T-cell (primary cell): ENCODE measurements around the gene SMAD1. TPM values are rescaled to one million over a fixed set of nuclear protein-coding genes. Genes with fewer than 3 reads are reported as not detected.

Experiments
- ATAC-seq, 4 experiments: fragments of 200-7000 bp in 3 of 4; fragments of 150-1000 bp in 1 of 4; cut with Tn5 transposase; replicated peaks in 1 of 4; 1 replicate in 3 of 4; 2 replicates in 1 of 4; pipeline ENCODE4 v1.10.0; 2021; ENCODE audit warnings: moderate library complexity in 3 of 4, mild to moderate bottlenecking in 2 of 4, moderate number of reproducible peaks in 1 of 4
- CTCF ChIA-PET, 2 donors: fragments of 300-600 bp; sonication (Branson Sonifier 250); formaldehyde crosslinking; loops; one replicate each; lab custom pipeline; 2022; ENCODE audit warnings: antibody characterized with exemption in 2 of 2; lab: Charles Lee
- POLR2A ChIA-PET, 2 donors: fragments of 300-600 bp; sonication (Branson Sonifier 250); formaldehyde crosslinking; loops; one replicate each; lab custom pipeline; 2022; ENCODE audit warnings: antibody characterized with exemption in 2 of 2; lab: Charles Lee
- DNase-seq, 35 experiments: peaks; one replicate each; pipeline versions ENCODE4 v3.0.0 to v3.0.0-alpha.2; 2013 to 2023
- H3K27ac ChIP-seq: one replicate; pipeline ENCODE4 v1.5.1; 2013; ENCODE audit warnings: low read length
- H3K27me3 ChIP-seq, 2 experiments: replicated peaks in 1 of 2; 1 replicate in 1 of 2; 2 replicates in 1 of 2; pipeline versions ENCODE4 v1.6.1 to v1.7.0; 2013; ENCODE audit warnings: low read length in 1 of 2, mixed read lengths in 1 of 2; ENCODE audit not compliant: control insufficient read depth in 2 of 2, insufficient read depth in 2 of 2; ENCODE audit errors: extremely low read depth in 1 of 2
- H3K36me3 ChIP-seq, 2 donors: 1 replicate in 1 of 2; 2 replicates in 1 of 2; pipeline versions ENCODE4 v1.6.1 to v1.7.0; 2013; ENCODE audit warnings: low read length in 1 of 2; ENCODE audit not compliant: control insufficient read depth in 2 of 2, insufficient read depth in 1 of 2; ENCODE audit errors: extremely low read depth in 1 of 2
- H3K4me1 ChIP-seq, 2 experiments: 1 replicate in 1 of 2; 2 replicates in 1 of 2; pipeline versions ENCODE4 v1.6.1 to v1.7.0; 2013; ENCODE audit warnings: low read length in 2 of 2, mixed read lengths in 1 of 2; ENCODE audit not compliant: insufficient read depth in 2 of 2, control insufficient read depth in 1 of 2; ENCODE audit errors: extremely low read depth in 1 of 2
- H3K4me3 ChIP-seq, 2 donors: 1 replicate in 1 of 2; 2 replicates in 1 of 2; pipeline versions ENCODE4 v1.5.1 to v1.7.0; 2013; ENCODE audit warnings: mild to moderate bottlenecking in 2 of 2, low read length in 1 of 2, moderate library complexity in 1 of 2; ENCODE audit not compliant: control insufficient read depth in 1 of 2; ENCODE audit errors: extremely low read depth in 1 of 2
- H3K9me3 ChIP-seq: 2 replicates; pipeline ENCODE4 v1.7.0; 2013
- H3K27ac Mint-ChIP-seq, 2 donors: one replicate each; pipeline ENCODE4 v1.8.0; 2020 to 2021; ENCODE audit warnings: mild to moderate bottlenecking in 2 of 2, mixed read lengths in 2 of 2
- H3K27me3 Mint-ChIP-seq, 2 donors: one replicate each; pipeline ENCODE4 v1.8.0; 2021 to 2022; ENCODE audit warnings: mixed read lengths in 2 of 2
- H3K36me3 Mint-ChIP-seq: one replicate; pipeline ENCODE4 v1.8.0; 2021; ENCODE audit warnings: mixed read lengths
- H3K4me1 Mint-ChIP-seq, 3 donors: one replicate each; pipeline ENCODE4 v1.8.0; 2020 to 2022; ENCODE audit warnings: mixed read lengths in 3 of 3, mild to moderate bottlenecking in 1 of 3
- H3K4me3 Mint-ChIP-seq, 3 donors: one replicate each; pipeline ENCODE4 v1.8.0; 2020 to 2022; ENCODE audit warnings: mild to moderate bottlenecking in 3 of 3, mixed read lengths in 3 of 3, moderate library complexity in 3 of 3
- H3K9me3 Mint-ChIP-seq, 3 donors: one replicate each; pipeline ENCODE4 v1.8.0; 2020 to 2022; ENCODE audit warnings: mixed read lengths in 3 of 3
- WGBS: methylation state at CpG from one replicate; pipeline ENCODE4 v1.1.5; 2013; ENCODE audit warnings: missing lambda C conversion rate; ENCODE audit not compliant: insufficient coverage; 5-methylcytosine and 5-hydroxymethylcytosine counted together
- total RNA-seq, 35 experiments: library from RNA in 6 of 35; stranded (reverse) in 6 of 35; fragments of 120-200 nt in 1 of 35; gene quantifications; one replicate each; pipeline versions ENCODE4 v1.2.1 to v1.2.4 and lab custom pipeline; 2013 to 2026

SMAD1 gene
- total RNA-seq, 5 donors from 2014 or later (not counting 1 experiment from before 2014, with no cell fraction given): 1.0 to 8.7 (median 1.5) TPM

DNA sequence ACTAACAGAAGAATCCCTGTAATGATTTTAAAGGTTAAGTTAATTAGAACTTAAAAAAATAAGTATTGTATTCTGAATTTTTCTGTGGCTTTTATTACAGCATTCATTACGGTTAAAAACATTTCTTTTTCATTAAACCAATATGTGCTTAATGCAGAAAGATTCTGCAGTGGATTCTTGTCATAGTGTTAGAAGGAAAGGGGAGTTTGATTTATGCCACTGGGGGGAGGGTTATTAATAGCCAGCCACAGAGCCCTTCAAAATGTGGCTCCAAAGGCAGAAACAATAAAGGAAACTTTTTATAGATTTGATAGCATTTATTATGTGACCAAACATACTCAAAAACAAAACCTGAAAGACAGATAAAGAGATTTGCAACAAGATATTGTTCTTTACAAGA lies 9.1 kb downstream of the SMAD1 start:
- no peaks in the 10 kb centered on the region for H3K36me3 ChIP-seq
- H3K9me3 ChIP-seq: no peaks in the 10 kb centered on the region
- Mint-ChIP-seq H3K27ac (no peak overlapping the region), H3K9me3 (no peaks in the 10 kb centered on the region), H3K27me3 (peaks cover 0 to 10% of the 10 kb centered on the region in 2 donors), H3K36me3 (no peaks in the 10 kb centered on the region), H3K4me1 (peaks cover 0 to 3% (median 0%) of the 10 kb centered on the region in 3 donors), H3K4me3 (no peak overlapping the region)
- CTCF ChIA-PET: no interaction called here
- DNase-seq (no peak), ATAC-seq (no peak)
- H3K27ac ChIP-seq: no peak overlapping the region
- H3K4me3 ChIP-seq: no peak overlapping the region
- H3K4me1 ChIP-seq: peaks cover 0 to 5% of the 10 kb centered on the region in 2 experiments
- no CpG with 5 or more reads among the region's 1 CpG for WGBS
- POLR2A ChIA-PET: no interaction called here
- peaks cover 0 to 2% of the 10 kb centered on the region in 2 experiments for H3K27me3 ChIP-seq

DNA sequence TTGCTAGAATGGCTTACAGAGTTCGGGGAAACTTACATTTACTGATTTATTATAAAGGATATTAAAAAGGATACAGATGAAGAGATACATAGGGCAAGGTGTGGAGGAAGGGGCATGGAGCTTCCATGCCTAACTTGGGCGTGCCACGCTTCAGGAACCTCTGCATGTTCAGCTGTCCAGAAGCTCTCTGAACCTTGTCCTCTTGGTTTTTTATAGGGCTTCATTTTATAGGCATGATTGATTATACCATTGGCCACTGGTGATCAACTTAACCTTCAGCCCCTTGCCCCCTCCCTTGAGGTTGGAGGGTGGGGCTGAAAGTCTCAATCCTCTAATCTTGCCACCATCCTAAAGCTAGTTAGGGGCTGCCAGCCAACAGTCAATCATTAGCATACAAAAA lies 10.7 kb downstream of the SMAD1 start:
- Histone ChIP-seq H3K9me3 (no peaks in the 10 kb centered on the region), H3K4me3 (no peak overlapping the region), H3K27me3 (peaks cover 0 to 2% of the 10 kb centered on the region in 2 experiments), H3K27ac (no peak overlapping the region), H3K36me3 (no peaks in the 10 kb centered on the region), H3K4me1 (peaks cover 0 to 5% of the 10 kb centered on the region in 2 experiments)
- no CpG with 5 or more reads among the region's 3 CpGs for WGBS
- H3K9me3 Mint-ChIP-seq: no peaks in the 10 kb centered on the region
- H3K27ac Mint-ChIP-seq: no peak overlapping the region
- H3K36me3 Mint-ChIP-seq: no peaks in the 10 kb centered on the region
- ATAC-seq (no peak), DNase-seq (no peak)
- H3K4me3 Mint-ChIP-seq: no peak overlapping the region
- H3K4me1 Mint-ChIP-seq: peaks cover 0 to 3% (median 0%) of the 10 kb centered on the region in 3 donors
- H3K27me3 Mint-ChIP-seq: no peaks in the 10 kb centered on the region
- POLR2A ChIA-PET: no interaction called here
- CTCF ChIA-PET: interaction anchor here in 1 of 2 donors (0.6 kb wide), 1 partner anchor 65 kb away, joined by 4 read pairs; no protein-coding TSS in a partner anchor

DNA sequence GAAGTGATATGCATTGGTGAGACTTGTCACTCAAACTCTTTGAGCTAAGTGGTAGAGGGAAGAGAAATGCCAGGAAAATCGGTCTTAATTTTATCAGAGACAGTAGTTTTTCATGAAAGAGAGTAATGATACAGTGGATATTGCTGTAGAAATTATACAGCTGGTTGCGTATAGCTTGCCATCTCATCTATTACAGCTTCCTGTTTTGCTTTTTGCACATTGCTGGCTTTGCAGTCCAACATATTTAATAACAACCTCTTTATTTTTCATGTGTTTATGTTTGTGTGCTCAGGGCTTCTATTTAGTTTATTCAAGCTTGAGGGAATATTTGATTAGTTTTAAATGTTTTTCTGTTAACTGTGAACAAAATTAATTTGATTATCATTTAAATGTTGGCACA lies 11.5 kb downstream of the SMAD1 start:
- H3K4me1 Mint-ChIP-seq: no peaks in the 10 kb centered on the region
- Histone ChIP-seq H3K36me3 (no peaks in the 10 kb centered on the region), H3K9me3 (no peaks in the 10 kb centered on the region), H3K4me1 (peaks cover 0 to 1% of the 10 kb centered on the region in 2 experiments), H3K4me3 (no peak overlapping the region), H3K27ac (no peak overlapping the region), H3K27me3 (peaks cover 0 to 2% of the 10 kb centered on the region in 2 experiments)
- CTCF ChIA-PET: no interaction called here
- POLR2A ChIA-PET: no interaction called here
- no peaks in the 10 kb centered on the region for H3K27me3 Mint-ChIP-seq
- no peaks in the 10 kb centered on the region for H3K36me3 Mint-ChIP-seq
- WGBS: no CpG with 5 or more reads among the region's 2 CpGs
- no peak overlapping the region for H3K27ac Mint-ChIP-seq
- no peaks in the 10 kb centered on the region for H3K9me3 Mint-ChIP-seq
- no peak for DNase-seq
- no peak for ATAC-seq
- no peak overlapping the region for H3K4me3 Mint-ChIP-seq

DNA sequence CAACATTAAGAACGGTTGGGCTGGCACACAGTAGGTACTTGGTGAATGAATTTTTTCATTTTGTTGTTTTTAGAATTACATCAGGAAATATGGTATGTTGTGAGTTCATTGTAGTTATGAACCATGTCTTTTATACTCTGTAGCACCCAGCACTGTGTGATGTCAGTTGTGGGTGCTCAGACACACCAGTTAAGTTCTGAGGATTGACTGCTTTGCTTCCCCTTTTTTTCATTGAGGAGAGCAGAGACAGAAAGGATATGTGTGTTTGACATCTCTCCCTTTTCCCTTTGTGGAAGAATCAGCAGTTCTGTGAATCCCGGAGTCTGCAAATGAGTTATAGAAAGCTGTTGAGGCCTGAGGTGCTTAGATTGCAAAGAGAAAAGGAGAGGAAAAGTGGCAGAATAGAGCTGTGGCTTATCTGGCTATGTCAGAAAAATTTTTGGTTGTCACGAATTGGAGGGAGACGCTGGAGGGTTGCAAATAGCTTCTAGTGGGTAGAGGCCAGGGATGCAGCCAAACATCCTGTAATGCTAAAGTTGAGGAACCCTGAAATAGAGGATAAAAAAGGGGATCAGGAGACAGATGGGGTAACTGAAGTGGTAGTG lies 13.1 kb downstream of the SMAD1 start:
- no peak overlapping the region for H3K27ac ChIP-seq
- WGBS: 100% methylated on average over 2 of the region's 4 CpGs
- DNase-seq (no peak), ATAC-seq (no peak)
- H3K27me3 ChIP-seq: no peaks in the 10 kb centered on the region
- H3K36me3 Mint-ChIP-seq: no peaks in the 10 kb centered on the region
- no peaks in the 10 kb centered on the region for H3K9me3 Mint-ChIP-seq
- no peak overlapping the region for H3K4me3 Mint-ChIP-seq
- no peak overlapping the region for H3K4me3 ChIP-seq
- no peaks in the 10 kb centered on the region for H3K27me3 Mint-ChIP-seq
- H3K27ac Mint-ChIP-seq: no peak overlapping the region
- no peaks in the 10 kb centered on the region for H3K9me3 ChIP-seq
- no peaks in the 10 kb centered on the region for H3K4me1 ChIP-seq
- H3K36me3 ChIP-seq: no peaks in the 10 kb centered on the region
- CTCF ChIA-PET: interaction anchor here in 1 of 2 donors (0.6 kb wide), 1 partner anchor 26 kb away, joined by 3 read pairs; no protein-coding TSS in a partner anchor
- POLR2A ChIA-PET: interaction anchor here in 1 of 2 donors (0.7 kb wide), 1 partner anchor 1989 kb away, joined by 6 read pairs; no protein-coding TSS in a partner anchor
- H3K4me1 Mint-ChIP-seq: no peaks in the 10 kb centered on the region

DNA sequence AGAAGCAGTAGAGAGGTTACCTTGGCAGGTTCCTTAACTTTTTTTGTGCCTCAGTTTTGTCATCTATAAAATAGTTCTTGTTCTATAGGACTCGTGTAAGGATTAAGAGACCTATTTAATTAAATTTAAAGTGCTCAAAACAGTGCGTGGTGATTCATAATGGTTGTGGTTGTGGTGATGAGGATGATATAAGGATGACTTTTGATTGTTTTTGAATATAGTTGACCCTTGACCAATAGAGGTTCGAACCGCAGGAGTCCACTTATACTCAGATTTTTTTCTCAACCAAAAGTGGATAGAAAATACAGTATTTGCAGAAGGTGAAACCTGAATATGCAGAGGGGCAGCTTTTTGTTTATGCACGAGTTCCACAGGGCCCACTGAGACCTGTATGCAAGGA lies 14.6 kb downstream of the SMAD1 start:
- POLR2A ChIA-PET: no interaction called here
- H3K4me1 Mint-ChIP-seq: no peaks in the 10 kb centered on the region
- H3K36me3 Mint-ChIP-seq: no peaks in the 10 kb centered on the region
- ATAC-seq: no peak
- H3K9me3 Mint-ChIP-seq: no peaks in the 10 kb centered on the region
- CTCF ChIA-PET: no interaction called here
- Histone ChIP-seq H3K4me3 (no peak overlapping the region), H3K9me3 (no peaks in the 10 kb centered on the region), H3K4me1 (peaks cover 0 to 3% of the 10 kb centered on the region in 2 experiments), H3K36me3 (no peaks in the 10 kb centered on the region), H3K27ac (no peak overlapping the region), H3K27me3 (no peaks in the 10 kb centered on the region)
- H3K27ac Mint-ChIP-seq: no peak overlapping the region
- 67% methylated on average over 1 of the region's 5 CpGs for WGBS
- H3K4me3 Mint-ChIP-seq: no peak overlapping the region
- DNase-seq: no peak
- peaks cover 0 to 7% of the 10 kb centered on the region in 2 donors for H3K27me3 Mint-ChIP-seq

DNA sequence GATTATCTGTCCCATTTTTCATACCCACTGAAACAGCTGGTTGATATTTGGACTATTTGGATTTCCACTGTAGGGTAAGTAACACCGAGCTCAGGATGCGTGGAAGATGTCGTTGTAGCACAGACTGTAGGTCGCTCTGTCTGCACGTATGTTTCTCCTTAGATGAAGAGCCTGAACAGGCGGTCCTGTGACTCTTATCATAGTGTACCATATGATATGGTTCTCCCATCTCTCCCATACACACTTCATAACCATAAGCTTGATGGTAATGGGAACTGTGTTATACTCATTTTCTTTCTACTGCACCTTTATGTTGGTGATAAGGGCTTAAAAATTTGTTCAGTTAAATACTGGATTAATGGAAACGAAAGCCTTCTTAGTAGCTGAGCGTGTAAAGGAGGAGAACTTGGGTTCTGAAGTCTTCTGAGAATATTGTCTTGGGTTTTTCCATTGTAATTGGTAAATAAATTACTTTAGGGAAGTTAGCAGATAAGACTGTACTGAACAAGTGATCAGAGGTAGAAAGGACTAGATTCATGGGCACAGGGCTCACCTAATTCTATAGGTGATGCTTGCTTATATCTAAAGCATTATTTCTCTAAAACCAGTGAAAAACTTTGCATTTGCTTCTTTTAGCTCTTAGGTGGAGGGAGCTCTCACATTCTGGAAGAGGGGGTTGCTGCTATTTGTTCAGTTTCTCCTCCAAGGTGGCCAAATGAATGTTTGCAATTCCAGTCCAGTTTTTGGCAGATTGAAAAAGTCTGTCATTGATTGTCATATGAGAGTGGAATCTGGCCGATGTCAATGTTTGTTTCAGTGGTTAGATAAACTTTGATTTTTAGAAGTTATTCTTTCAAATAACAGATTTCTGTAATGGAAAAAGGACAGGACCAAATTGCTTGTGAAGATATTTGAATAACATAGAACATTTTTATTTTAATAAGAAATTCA lies 15.8 kb downstream of the SMAD1 start:
- no peaks in the 10 kb centered on the region for H3K4me1 Mint-ChIP-seq
- no peak overlapping the region for H3K4me3 Mint-ChIP-seq
- Histone ChIP-seq H3K9me3 (no peaks in the 10 kb centered on the region), H3K27ac (no peak overlapping the region), H3K4me3 (no peak overlapping the region), H3K4me1 (peaks cover 0 to 4% of the 10 kb centered on the region in 2 experiments), H3K36me3 (no peaks in the 10 kb centered on the region), H3K27me3 (no peaks in the 10 kb centered on the region)
- DNase-seq (no peak), ATAC-seq (no peak)
- no peak overlapping the region for H3K27ac Mint-ChIP-seq
- ChIA-PET POLR2A (no interaction called here), CTCF (interaction anchor here in 1 of 2 donors (0.7 kb wide), 1 partner anchor 10 kb away, joined by 3 read pairs; no protein-coding TSS in a partner anchor)
- peaks cover 0 to 7% of the 10 kb centered on the region in 2 donors for H3K27me3 Mint-ChIP-seq
- WGBS: 71% methylated on average over 2 of the region's 9 CpGs
- no peaks in the 10 kb centered on the region for H3K36me3 Mint-ChIP-seq
- no peaks in the 10 kb centered on the region for H3K9me3 Mint-ChIP-seq
